ENCODE measurements around the gene MDFI.

MDFI gene

DNA sequence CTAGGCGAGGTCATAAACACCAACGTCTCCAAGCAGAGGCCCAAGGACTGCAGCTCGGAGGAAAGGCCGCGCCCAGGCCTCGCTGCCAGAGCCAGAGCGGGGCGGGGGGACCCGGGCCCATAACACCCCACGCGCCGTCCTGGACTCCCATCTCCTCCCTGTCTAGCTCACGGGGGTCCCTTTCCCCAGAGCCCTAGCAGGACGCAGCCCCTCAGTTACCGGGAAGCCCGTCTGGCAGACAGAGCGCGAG lies 44.9 kb downstream of the MDFI start:
- H3K9me3 ChIP-seq (ENCODE audit: low read length): no peaks in the 10 kb centered on the region
- 0 out of 2 replicates have a peak, but pooled peaks cover 7% of the 10 kb centered on the region for H3K36me3 ChIP-seq (ENCODE audit: insufficient read depth, low read length)
- no peak overlapping the region for H3K27ac ChIP-seq (ENCODE audit: low read depth, low read length, poor library complexity, severe bottlenecking)
- peaks cover 16% of the 10 kb centered on the region for H3K4me1 ChIP-seq (ENCODE audit: insufficient read depth, low read length, severe bottlenecking)
- peak overlapping the region; percentile 42 for H3K4me3 ChIP-seq (ENCODE audit: low read depth, low read length, poor library complexity, severe bottlenecking)
- H3K79me2 ChIP-seq (ENCODE audit: insufficient read depth, low read length): no peaks in the 10 kb centered on the region
- H4K20me1 ChIP-seq (ENCODE audit: insufficient read depth, low read length): no peaks in the 10 kb centered on the region
- H3K4me2 ChIP-seq (ENCODE audit: low read length): peak overlapping the region; percentile 35
- H3K9me2 ChIP-seq (ENCODE audit: low read depth, low read length): no peaks in the 10 kb centered on the region
- no peak overlapping the region for H2AFZ ChIP-seq (ENCODE audit: low read length)
- H3K27me3 ChIP-seq (ENCODE audit: insufficient read depth, low read length): no peaks in the 10 kb centered on the region
- H3K9ac ChIP-seq (ENCODE audit: low read length): peak overlapping the region; percentile 46; the same call in 1 of the 2 replicates
- H3F3A ChIP-seq (ENCODE audit: insufficient read depth, low read length): no peaks in the 10 kb centered on the region
- TF ChIP-seq, protein P1, sequence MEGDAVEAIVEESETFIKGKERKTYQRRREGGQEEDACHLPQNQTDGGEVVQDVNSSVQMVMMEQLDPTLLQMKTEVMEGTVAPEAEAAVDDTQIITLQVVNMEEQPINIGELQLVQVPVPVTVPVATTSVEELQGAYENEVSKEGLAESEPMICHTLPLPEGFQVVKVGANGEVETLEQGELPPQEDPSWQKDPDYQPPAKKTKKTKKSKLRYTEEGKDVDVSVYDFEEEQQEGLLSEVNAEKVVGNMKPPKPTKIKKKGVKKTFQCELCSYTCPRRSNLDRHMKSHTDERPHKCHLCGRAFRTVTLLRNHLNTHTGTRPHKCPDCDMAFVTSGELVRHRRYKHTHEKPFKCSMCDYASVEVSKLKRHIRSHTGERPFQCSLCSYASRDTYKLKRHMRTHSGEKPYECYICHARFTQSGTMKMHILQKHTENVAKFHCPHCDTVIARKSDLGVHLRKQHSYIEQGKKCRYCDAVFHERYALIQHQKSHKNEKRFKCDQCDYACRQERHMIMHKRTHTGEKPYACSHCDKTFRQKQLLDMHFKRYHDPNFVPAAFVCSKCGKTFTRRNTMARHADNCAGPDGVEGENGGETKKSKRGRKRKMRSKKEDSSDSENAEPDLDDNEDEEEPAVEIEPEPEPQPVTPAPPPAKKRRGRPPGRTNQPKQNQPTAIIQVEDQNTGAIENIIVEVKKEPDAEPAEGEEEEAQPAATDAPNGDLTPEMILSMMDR (IDR thresholded peaks at IDR 0.05; ENCODE audit: low read length): no peak
- TF ChIP-seq EZH2 (IDR thresholded peaks at IDR 0.05; ENCODE audit: borderline replicate concordance, low read length): no peak

DNA sequence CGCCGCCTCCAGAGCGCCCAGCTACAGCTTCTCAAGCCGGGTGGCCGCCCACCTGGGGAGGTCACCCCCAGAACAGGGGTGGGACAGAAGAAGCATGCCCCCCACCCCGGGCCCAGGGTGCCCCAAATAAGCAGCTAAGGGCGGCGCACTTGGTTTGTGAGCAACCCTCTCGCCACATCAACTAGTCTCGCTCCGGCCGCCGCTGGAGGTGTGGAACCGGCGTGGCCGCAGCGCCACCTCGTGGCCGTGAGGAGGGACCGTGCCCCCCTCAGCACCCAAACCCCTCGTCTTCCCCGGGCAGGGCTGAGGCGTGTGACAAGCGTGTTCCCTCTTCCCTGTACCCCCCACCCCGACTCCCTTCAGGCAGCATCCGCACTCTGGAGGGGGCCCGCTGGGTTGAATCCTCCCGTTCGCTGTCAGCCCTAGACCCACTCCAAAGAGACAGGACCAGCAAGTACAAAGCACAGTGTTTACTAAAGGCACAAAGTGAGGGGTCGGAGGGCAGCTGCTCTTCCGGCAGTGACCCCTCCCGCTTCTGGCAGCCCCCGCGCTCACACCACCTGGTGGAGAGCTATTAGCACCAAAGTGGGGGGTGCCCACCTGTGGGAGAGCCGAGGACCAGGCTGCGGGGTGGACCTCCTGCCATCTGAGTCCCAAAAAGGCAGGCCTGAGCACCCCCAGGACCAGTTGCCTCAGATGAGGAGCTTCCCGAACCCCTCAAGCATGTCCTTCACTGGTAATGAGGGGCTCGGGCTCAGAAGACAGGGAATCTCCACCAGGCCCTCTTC lies 45.4 kb downstream of the MDFI start:
- H2AFZ ChIP-seq (ENCODE audit: low read length): no peak overlapping the region
- H4K20me1 ChIP-seq (ENCODE audit: insufficient read depth, low read length): no peaks in the 10 kb centered on the region
- peak overlapping the region; percentile 42 for H3K4me3 ChIP-seq (ENCODE audit: low read depth, low read length, poor library complexity, severe bottlenecking)
- H3K27me3 ChIP-seq (ENCODE audit: insufficient read depth, low read length): no peaks in the 10 kb centered on the region
- H3K36me3 ChIP-seq (ENCODE audit: insufficient read depth, low read length): 0 out of 2 replicates have a peak, but pooled peaks cover 7% of the 10 kb centered on the region
- peaks cover 16% of the 10 kb centered on the region for H3K4me1 ChIP-seq (ENCODE audit: insufficient read depth, low read length, severe bottlenecking)
- no peak for TF ChIP-seq EZH2 (IDR thresholded peaks at IDR 0.05; ENCODE audit: borderline replicate concordance, low read length)
- TF ChIP-seq, protein P1 (IDR thresholded peaks at IDR 0.05; ENCODE audit: low read length): peak; percentile 88
- no peaks in the 10 kb centered on the region for H3K9me2 ChIP-seq (ENCODE audit: low read depth, low read length)
- peak overlapping the region; percentile 46; the same call in 1 of the 2 replicates for H3K9ac ChIP-seq (ENCODE audit: low read length)
- H3K4me2 ChIP-seq (ENCODE audit: low read length): peak overlapping the region; percentile 35
- no peaks in the 10 kb centered on the region for H3K9me3 ChIP-seq (ENCODE audit: low read length)
- no peaks in the 10 kb centered on the region for H3F3A ChIP-seq (ENCODE audit: insufficient read depth, low read length)
- H3K27ac ChIP-seq (ENCODE audit: low read depth, low read length, poor library complexity, severe bottlenecking): no peak overlapping the region
- H3K79me2 ChIP-seq (ENCODE audit: insufficient read depth, low read length): no peaks in the 10 kb centered on the region

DNA sequence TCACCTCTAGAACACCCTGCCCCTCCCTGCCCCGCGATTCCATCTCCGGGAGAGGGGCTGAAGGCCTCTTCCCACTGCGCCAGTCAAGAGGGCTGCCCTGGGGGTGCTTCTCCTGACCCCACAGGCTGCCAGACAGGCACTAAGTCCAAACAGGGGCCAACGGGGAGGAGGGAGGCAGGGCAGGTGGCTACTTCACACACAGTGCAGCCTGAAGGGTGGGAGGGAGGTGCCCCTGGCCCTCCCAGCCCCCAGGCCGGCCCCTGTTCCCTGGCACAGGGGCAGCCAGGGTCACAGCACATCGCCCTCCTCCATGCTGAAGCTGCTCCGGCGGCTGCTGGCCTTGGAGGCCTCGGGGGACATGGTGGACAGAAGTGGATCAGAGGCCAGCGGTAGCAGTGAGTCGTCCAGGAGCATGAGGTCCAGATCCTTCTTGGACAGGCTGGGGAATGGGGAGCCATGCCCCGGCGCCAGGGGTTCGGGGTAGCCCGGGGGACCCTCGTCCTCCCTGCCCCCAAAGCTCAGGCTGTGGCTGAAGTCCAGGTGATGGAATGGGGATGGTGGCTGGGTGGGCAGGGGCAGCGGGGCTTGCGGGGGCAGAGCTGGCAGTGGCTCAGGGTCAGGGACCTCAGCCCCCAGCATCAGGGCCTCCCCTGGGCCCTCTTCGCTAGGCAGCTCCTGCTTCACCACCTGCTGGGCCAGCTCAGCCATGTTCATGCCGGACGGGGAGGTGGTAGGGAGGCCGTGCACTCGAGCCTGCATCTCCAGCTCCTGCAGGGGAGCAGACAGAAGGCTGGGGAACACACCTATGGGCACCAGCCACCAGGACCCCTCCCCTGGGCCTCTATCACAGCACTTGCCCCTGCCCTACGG lies 46.3 kb downstream of the MDFI start:
- no peaks in the 10 kb centered on the region for H3K9me3 ChIP-seq (ENCODE audit: low read length)
- no peaks in the 10 kb centered on the region for H3K9me2 ChIP-seq (ENCODE audit: low read depth, low read length)
- H3K4me1 ChIP-seq (ENCODE audit: insufficient read depth, low read length, severe bottlenecking): peaks cover 16% of the 10 kb centered on the region
- H3K4me3 ChIP-seq (ENCODE audit: low read depth, low read length, poor library complexity, severe bottlenecking): no peak overlapping the region
- H3K9ac ChIP-seq (ENCODE audit: low read length): no peak overlapping the region
- H3K4me2 ChIP-seq (ENCODE audit: low read length): no peak overlapping the region
- H3K36me3 ChIP-seq (ENCODE audit: insufficient read depth, low read length): 0 out of 2 replicates have a peak, but pooled peaks cover 7% of the 10 kb centered on the region
- no peak overlapping the region for H3K27ac ChIP-seq (ENCODE audit: low read depth, low read length, poor library complexity, severe bottlenecking)
- H2AFZ ChIP-seq (ENCODE audit: low read length): no peak overlapping the region
- H3K79me2 ChIP-seq (ENCODE audit: insufficient read depth, low read length): no peaks in the 10 kb centered on the region
- H3K27me3 ChIP-seq (ENCODE audit: insufficient read depth, low read length): no peaks in the 10 kb centered on the region
- H4K20me1 ChIP-seq (ENCODE audit: insufficient read depth, low read length): no peaks in the 10 kb centered on the region
- no peaks in the 10 kb centered on the region for H3F3A ChIP-seq (ENCODE audit: insufficient read depth, low read length)
- TF ChIP-seq, protein P1 (IDR thresholded peaks at IDR 0.05; ENCODE audit: low read length): no peak
- no peak for TF ChIP-seq EZH2 (IDR thresholded peaks at IDR 0.05; ENCODE audit: borderline replicate concordance, low read length)

Data from OCI-LY1 (cell line).